Neuronal stem cell (in vitro differentiated cells): ENCODE results near the gene PEAK3.

ENCODE experiments used
- DNase-seq: peaks from one replicate; pipeline ENCODE4 v3.0.0-alpha.2; 2013; ENCODE audit warnings: low spot score
- H2AFZ ChIP-seq: one replicate; pipeline ENCODE4 v1.6.1; 2013; ENCODE audit warnings: mild to moderate bottlenecking, low read length, inconsistent platforms
- H2AK5ac ChIP-seq: 2 replicates; pipeline ENCODE4 v1.6.1; 2013; ENCODE audit warnings: low read depth, mild to moderate bottlenecking, inconsistent platforms, low read length, moderate library complexity, mixed read lengths
- H2BK120ac ChIP-seq: 2 replicates; pipeline ENCODE4 v1.6.1; 2013; ENCODE audit warnings: low read depth, mild to moderate bottlenecking, inconsistent platforms, low read length, moderate library complexity, mixed read lengths
- H2BK12ac ChIP-seq: one replicate; pipeline ENCODE4 v1.6.1; 2013; ENCODE audit warnings: low read length, inconsistent platforms
- H2BK15ac ChIP-seq: 2 replicates; pipeline ENCODE4 v1.6.1; 2013; ENCODE audit warnings: mild to moderate bottlenecking, low read length, inconsistent platforms, mixed read lengths
- H2BK5ac ChIP-seq: one replicate; pipeline ENCODE4 v1.6.1; 2013; ENCODE audit warnings: inconsistent platforms, mild to moderate bottlenecking, low read length, moderate library complexity
- H3K14ac ChIP-seq: one replicate; pipeline ENCODE4 v1.6.1; 2013; ENCODE audit warnings: low read length, inconsistent platforms
- H3K18ac ChIP-seq: 2 replicates; pipeline ENCODE4 v1.6.1; 2013; ENCODE audit warnings: low read length, inconsistent platforms
- H3K23ac ChIP-seq: 2 replicates; pipeline ENCODE4 v1.6.1; 2013; ENCODE audit warnings: low read depth, mild to moderate bottlenecking, mixed read lengths, low read length, inconsistent platforms; ENCODE audit not compliant: poor library complexity
- H3K27ac ChIP-seq: replicated peaks from 3 replicates; pipeline ENCODE4 v1.5.1; 2013; ENCODE audit warnings: low read length, inconsistent platforms
- H3K27me3 ChIP-seq, 3 experiments: 2 replicates each; pipeline ENCODE4 v1.6.1; 2013; ENCODE audit warnings: low read length in 3 of 3, mild to moderate bottlenecking in 2 of 3, inconsistent platforms in 1 of 3, low read depth in 1 of 3, mixed read lengths in 1 of 3, moderate library complexity in 1 of 3; ENCODE audit not compliant: control insufficient read depth in 3 of 3, insufficient read depth in 3 of 3
- H3K36me3 ChIP-seq, 2 donors: replicated peaks in 1 of 2; 2 replicates each; pipeline ENCODE4 v1.6.1; 2013; ENCODE audit warnings: low read length in 2 of 2; ENCODE audit not compliant: control insufficient read depth in 2 of 2, insufficient read depth in 2 of 2
- H3K4ac ChIP-seq: 2 replicates; pipeline ENCODE4 v1.6.1; 2013; ENCODE audit warnings: inconsistent platforms, mild to moderate bottlenecking, low read length, moderate library complexity
- H3K4me1 ChIP-seq, 2 donors: 1 replicate in 1 of 2; 2 replicates in 1 of 2; pipeline ENCODE4 v1.6.1; 2013; ENCODE audit warnings: low read length in 2 of 2, low read depth in 1 of 2; ENCODE audit not compliant: control insufficient read depth in 2 of 2, insufficient read depth in 1 of 2
- H3K4me2 ChIP-seq: one replicate; pipeline ENCODE4 v1.6.1; 2013; ENCODE audit warnings: mild to moderate bottlenecking, low read length, inconsistent platforms; ENCODE audit not compliant: insufficient read depth, poor library complexity, severe bottlenecking
- H3K4me3 ChIP-seq, 2 donors: 2 replicates each; pipeline ENCODE4 v1.5.1; 2013; ENCODE audit warnings: low read length in 2 of 2, mild to moderate bottlenecking in 2 of 2, inconsistent platforms in 1 of 2, moderate library complexity in 1 of 2
- H3K79me1 ChIP-seq: one replicate; pipeline ENCODE4 v1.6.1; 2013; ENCODE audit warnings: low read depth, mild to moderate bottlenecking, inconsistent platforms, low read length, moderate library complexity
- H3K9ac ChIP-seq: one replicate; pipeline ENCODE4 v1.6.1; 2013; ENCODE audit warnings: mild to moderate bottlenecking, low read depth, low read length, inconsistent platforms; ENCODE audit not compliant: poor library complexity
- H3K9me3 ChIP-seq, 2 donors: replicated peaks in 1 of 2; 2 replicates each; pipeline versions ENCODE3 to v1.6.1; 2013; ENCODE audit warnings: low read length in 2 of 2, mild to moderate bottlenecking in 2 of 2, inconsistent platforms in 1 of 2, low read depth in 1 of 2, mixed read lengths in 1 of 2, moderate library complexity in 1 of 2; ENCODE audit not compliant: control insufficient read depth in 2 of 2, insufficient read depth in 1 of 2
- H4K8ac ChIP-seq: one replicate; pipeline ENCODE4 v1.6.1; 2013; ENCODE audit warnings: low read depth, mild to moderate bottlenecking, inconsistent platforms, low read length, moderate library complexity
- H4K91ac ChIP-seq: one replicate; pipeline ENCODE4 v1.6.1; 2013; ENCODE audit warnings: low read length, low read depth, mild to moderate bottlenecking, inconsistent platforms; ENCODE audit not compliant: poor library complexity
- WGBS, 2 donors: extraction: QIAGEN DNeasy Blood & Tissue Kit; methylation state at CpG; one replicate each; pipeline ENCODE4 v1.1.7; 2013; ENCODE audit warnings: missing lambda C conversion rate in 2 of 2, mixed read lengths in 1 of 2; ENCODE audit not compliant: insufficient read length in 2 of 2, insufficient replicate concordance in 1 of 2; ENCODE audit errors: extremely low coverage in 2 of 2; 5-methylcytosine and 5-hydroxymethylcytosine counted together

Gene PEAK3

GRCh38 chr19:2315121-2315817 is 33.3 kb upstream of the PEAK3 start:
- Histone ChIP-seq H3K4ac (no peak overlapping the region), H3K27ac (no peak overlapping the region), H2BK5ac (no peak overlapping the region), H3K14ac (no peak overlapping the region), H2AK5ac (no peak overlapping the region), H4K8ac (no peak overlapping the region), H2BK15ac (no peak overlapping the region), H3K9me3 (peaks cover 5 to 11% of the 10 kb centered on the region in 2 donors), H3K4me3 (no peak overlapping the region), H3K18ac (no peak overlapping the region), H3K36me3 (no peaks in the 10 kb centered on the region), H3K23ac (no peak overlapping the region), H3K79me1 (peaks cover 2% of the 10 kb centered on the region), H3K27me3 (peaks cover 0 to 7% (median 0%) of the 10 kb centered on the region in 3 experiments), H3K4me1 (peaks cover 4 to 13% of the 10 kb centered on the region in 2 donors), H2BK12ac (no peak overlapping the region), H4K91ac (no peak overlapping the region), H3K4me2 (no peak overlapping the region), H2BK120ac (no peak overlapping the region), H3K9ac (no peak overlapping the region), H2AFZ (peak overlapping the region; percentile 89)
- WGBS, 2 donors: no CpG with 5 or more reads among the region's 7 CpGs
- no peak for DNase-seq

GRCh38 chr19:2312820-2313501 is 31.0 kb upstream of the PEAK3 start:
- Histone ChIP-seq H2AK5ac (peak overlapping the region; percentile 37), H3K14ac (peak overlapping the region; percentile 21), H3K18ac (no peak overlapping the region), H2BK15ac (no peak overlapping the region), H3K9me3 (peaks cover 5 to 11% of the 10 kb centered on the region in 2 donors), H2AFZ (no peak overlapping the region), H3K9ac (peak overlapping the region; percentile 21), H4K91ac (no peak overlapping the region), H3K4me3 (peak overlapping the region in 1 of 2 donors; percentile 61), H3K4ac (peak overlapping the region; percentile 53), H3K4me1 (peaks cover 4 to 8% of the 10 kb centered on the region in 2 donors), H3K4me2 (no peak overlapping the region), H3K23ac (peak overlapping the region; percentile 85), H3K36me3 (no peaks in the 10 kb centered on the region), H3K27me3 (peaks cover 0 to 29% (median 9%) of the 10 kb centered on the region in 3 experiments), H4K8ac (no peak overlapping the region), H2BK5ac (no peak overlapping the region), H3K27ac (no peak overlapping the region), H2BK12ac (peak overlapping the region; percentile 58), H3K79me1 (peaks cover 2% of the 10 kb centered on the region), H2BK120ac (no peak overlapping the region)
- no CpG with 5 or more reads among the region's 28 CpGs for WGBS, 2 donors
- no peak for DNase-seq

GRCh38 chr19:2311093-2311492 is 29.1 kb upstream of the PEAK3 start:
- peaks cover 5 to 11% of the 10 kb centered on the region in 2 donors for H3K9me3 ChIP-seq
- no peak overlapping the region for H2AFZ ChIP-seq
- H3K27ac ChIP-seq: no peak overlapping the region
- H4K8ac ChIP-seq: no peak overlapping the region
- no peaks in the 10 kb centered on the region for H3K36me3 ChIP-seq
- WGBS, 2 donors: no CpG with 5 or more reads among the region's 4 CpGs
- no peak overlapping the region for H2BK5ac ChIP-seq
- H3K4me3 ChIP-seq: no peak overlapping the region
- H2BK12ac ChIP-seq: no peak overlapping the region
- H3K79me1 ChIP-seq: no peaks in the 10 kb centered on the region
- H3K18ac ChIP-seq: no peak overlapping the region
- H3K4me1 ChIP-seq: peaks cover 2% of the 10 kb centered on the region in 2 donors
- no peak overlapping the region for H3K4me2 ChIP-seq
- peaks cover 0 to 47% (median 22%) of the 10 kb centered on the region in 3 experiments for H3K27me3 ChIP-seq
- H3K23ac ChIP-seq: no peak overlapping the region
- no peak overlapping the region for H3K14ac ChIP-seq
- H2AK5ac ChIP-seq: no peak overlapping the region
- DNase-seq: no peak
- H3K4ac ChIP-seq: no peak overlapping the region
- H2BK15ac ChIP-seq: no peak overlapping the region
- no peak overlapping the region for H2BK120ac ChIP-seq
- H3K9ac ChIP-seq: no peak overlapping the region
- H4K91ac ChIP-seq: no peak overlapping the region

GRCh38 chr19:2309734-2310362 is 27.9 kb upstream of the PEAK3 start:
- Histone ChIP-seq H4K91ac (no peak overlapping the region), H3K14ac (no peak overlapping the region), H2AFZ (no peak overlapping the region), H3K9ac (no peak overlapping the region), H2BK120ac (no peak overlapping the region), H3K4ac (no peak overlapping the region), H3K4me1 (peaks cover 0 to 1% of the 10 kb centered on the region in 2 donors), H3K27ac (no peak overlapping the region), H2AK5ac (peak overlapping the region; percentile 88), H3K79me1 (no peaks in the 10 kb centered on the region), H3K4me2 (no peak overlapping the region), H4K8ac (no peak overlapping the region), H3K9me3 (peaks cover 4 to 5% of the 10 kb centered on the region in 2 donors), H2BK15ac (no peak overlapping the region), H2BK12ac (no peak overlapping the region), H3K36me3 (no peaks in the 10 kb centered on the region), H3K27me3 (peaks cover 0 to 60% (median 24%) of the 10 kb centered on the region in 3 experiments), H3K18ac (peak overlapping the region; percentile 65), H3K23ac (peak overlapping the region; percentile 43), H2BK5ac (no peak overlapping the region), H3K4me3 (no peak overlapping the region)
- DNase-seq: no peak
- WGBS, 2 donors: no CpG with 5 or more reads among the region's 17 CpGs
